Gastrocnemius medialis (tissue), 4 donors: ENCODE results near the gene MIXL1. TPM values are rescaled to one million over a fixed set of nuclear protein-coding genes. Genes with fewer than 3 reads are reported as not detected.
A peak's percentile ranks its signal among the peaks of the same experiment; 100 is the strongest.
"Not testable (repeated sequence)": the region's sequence is repeated elsewhere in the genome, so short reads cannot be mapped to it uniquely, and the experiment has no call there.

Experiments used
- ATAC-seq, 2 donors: fragments of 150-250 bp; one replicate each; pipeline ENCODE4 v1.9.1; 2016
- DNase-seq, 2 donors: peaks; one replicate each; pipeline ENCODE4 v3.0.0-alpha.2; 2019
- H3K27ac ChIP-seq, 4 donors: fragments of 200-600 bp; sonication (generic); 1 replicate in 1 of 4; 2 replicates in 3 of 4; pipeline ENCODE4 v1.5.1; 2016 to 2018; ENCODE audit warnings: mild to moderate bottlenecking in 2 of 4, moderate library complexity in 1 of 4
- H3K27me3 ChIP-seq, 3 donors: fragments of 200-600 bp; sonication (generic) in 2 of 3; 1 replicate in 1 of 3; 2 replicates in 2 of 3; pipeline versions ENCODE4 v1.5.1 to v1.6.0; 2016 to 2019; ENCODE audit warnings: mild to moderate bottlenecking in 1 of 3, moderate library complexity in 1 of 3
- H3K36me3 ChIP-seq, 2 donors: fragments of 200-600 bp; sonication (generic) in 1 of 2; one replicate each; pipeline ENCODE4 v1.5.1; 2017 to 2018
- H3K4me1 ChIP-seq, 2 donors: fragments of 200-600 bp; sonication (generic) in 1 of 2; one replicate each; pipeline ENCODE4 v1.5.1; 2016 to 2017; ENCODE audit warnings: mild to moderate bottlenecking in 2 of 2
- H3K4me3 ChIP-seq, 4 donors: fragments of 200-600 bp; sonication (generic) in 3 of 4; 1 replicate in 1 of 4; 2 replicates in 3 of 4; pipeline ENCODE4 v1.5.1; 2016 to 2019; ENCODE audit warnings: mild to moderate bottlenecking in 2 of 4
- H3K9me3 ChIP-seq, 3 donors: fragments of 200-600 bp; sonication (generic) in 2 of 3; 1 replicate in 1 of 3; 2 replicates in 2 of 3; pipeline ENCODE4 v1.5.1; 2016 to 2019
- POLR2A ChIP-seq, 2 donors: fragments of 450-650 bp; IDR thresholded peaks; one replicate each; pipeline ENCODE4 v1.6.1; 2017; ENCODE audit warnings: antibody characterized with exemption in 2 of 2, mild to moderate bottlenecking in 2 of 2, moderate library complexity in 2 of 2
- in situ Hi-C, 4 donors: fragments of 200-750 bp; cut with MboI; loops; one replicate each; pipeline versions ENCODE4 v1.15.0 to v1.8.0; 2017; ENCODE audit warnings: low sequenced_read_pairs in 4 of 4
- intact Hi-C: fragments of 100-400 bp; cut with DNase I; formaldehyde crosslinking; loops from one replicate; pipeline ENCODE4 v1.15.1; 2023; ENCODE audit warnings: low total_unique reads
- total RNA-seq, 4 donors: library from RNA; depleted of rRNA; stranded (reverse); fragments of >200 nt; gene quantifications; one replicate each; pipeline versions ENCODE4 v1.1.0 to v1.2.3, GENCODE V29; 2016
- TF ChIP-seq, protein P1 (sequence below), 5 experiments: fragments of 450-650 bp in 3 of 5; fragments of 200-600 bp in 2 of 5; sonication (generic) in 2 of 5; IDR thresholded peaks in 4 of 5; conservative IDR thresholded peaks in 1 of 5; 1 replicate in 4 of 5; 2 replicates in 1 of 5; pipeline ENCODE4 v1.5.1; 2016 to 2019; ENCODE audit warnings: antibody characterized with exemption in 5 of 5, mild to moderate bottlenecking in 3 of 5, moderate library complexity in 3 of 5

The MIXL1 gene
- total RNA-seq, 4 donors from 2014 or later = not detected

DNA sequence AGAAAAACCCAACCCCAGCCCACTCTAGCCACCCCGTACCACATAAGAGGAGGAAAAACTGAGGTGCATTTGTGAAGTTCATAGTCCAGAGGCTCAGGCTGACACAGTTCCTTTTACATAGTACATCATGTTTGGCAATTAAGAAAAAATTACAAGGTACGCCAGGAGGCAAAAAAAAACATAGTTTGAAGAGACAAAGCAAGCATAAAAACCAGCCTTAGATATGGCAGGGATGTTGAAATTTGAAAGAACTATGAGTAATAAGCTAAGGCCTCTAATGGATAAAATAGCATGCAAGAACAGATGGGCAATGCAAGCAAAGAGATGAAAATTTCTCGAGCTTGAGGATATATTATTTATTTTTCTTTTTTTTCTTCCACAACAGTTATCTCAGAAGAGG is 31.9 kb downstream of the MIXL1 start:
- H3K27me3 ChIP-seq = no peaks in the 10 kb centered on the region
- intact Hi-C loops (no loop called here), in situ Hi-C loops (no loop called here)
- no peaks in the 10 kb centered on the region for H3K9me3 ChIP-seq
- DNase-seq (no peak), ATAC-seq (no peak)
- TF ChIP-seq, protein P1, sequence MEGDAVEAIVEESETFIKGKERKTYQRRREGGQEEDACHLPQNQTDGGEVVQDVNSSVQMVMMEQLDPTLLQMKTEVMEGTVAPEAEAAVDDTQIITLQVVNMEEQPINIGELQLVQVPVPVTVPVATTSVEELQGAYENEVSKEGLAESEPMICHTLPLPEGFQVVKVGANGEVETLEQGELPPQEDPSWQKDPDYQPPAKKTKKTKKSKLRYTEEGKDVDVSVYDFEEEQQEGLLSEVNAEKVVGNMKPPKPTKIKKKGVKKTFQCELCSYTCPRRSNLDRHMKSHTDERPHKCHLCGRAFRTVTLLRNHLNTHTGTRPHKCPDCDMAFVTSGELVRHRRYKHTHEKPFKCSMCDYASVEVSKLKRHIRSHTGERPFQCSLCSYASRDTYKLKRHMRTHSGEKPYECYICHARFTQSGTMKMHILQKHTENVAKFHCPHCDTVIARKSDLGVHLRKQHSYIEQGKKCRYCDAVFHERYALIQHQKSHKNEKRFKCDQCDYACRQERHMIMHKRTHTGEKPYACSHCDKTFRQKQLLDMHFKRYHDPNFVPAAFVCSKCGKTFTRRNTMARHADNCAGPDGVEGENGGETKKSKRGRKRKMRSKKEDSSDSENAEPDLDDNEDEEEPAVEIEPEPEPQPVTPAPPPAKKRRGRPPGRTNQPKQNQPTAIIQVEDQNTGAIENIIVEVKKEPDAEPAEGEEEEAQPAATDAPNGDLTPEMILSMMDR (IDR thresholded peaks at IDR 0.05 in 4 of 5, conservative IDR thresholded peaks at IDR 0.05 in 1 of 5) = no peak
- H3K4me1 ChIP-seq = no peaks in the 10 kb centered on the region
- no peak overlapping the region for H3K27ac ChIP-seq
- H3K4me3 ChIP-seq = no peak overlapping the region
- peaks cover 0 to 1% of the 10 kb centered on the region in 2 donors for H3K36me3 ChIP-seq

DNA sequence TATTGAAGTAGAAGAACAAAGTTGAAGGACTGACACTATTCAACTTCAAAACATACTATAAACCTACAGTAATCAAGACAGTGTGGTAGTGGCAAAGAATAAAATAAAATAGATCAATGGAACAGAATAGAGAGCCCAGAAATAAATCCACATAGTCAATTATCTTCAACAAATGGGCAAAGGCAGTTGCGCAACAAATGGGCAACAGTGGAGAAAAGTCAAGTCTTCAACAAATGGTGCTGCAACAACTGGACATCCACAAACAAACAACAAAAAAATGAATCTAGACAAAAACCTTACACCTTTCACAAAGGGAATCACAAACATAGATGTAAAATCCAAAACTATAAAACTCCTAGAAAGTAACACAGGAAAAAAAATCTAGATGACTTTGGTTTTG is 38.4 kb downstream of the MIXL1 start:
- Histone ChIP-seq H3K27ac (no peak overlapping the region), H3K36me3 (no peaks in the 10 kb centered on the region), H3K4me1 (no peaks in the 10 kb centered on the region), H3K27me3 (no peaks in the 10 kb centered on the region), H3K4me3 (no peak overlapping the region), H3K9me3 (no peaks in the 10 kb centered on the region)
- TF ChIP-seq, protein P1 (IDR thresholded peaks at IDR 0.05 in 4 of 5, conservative IDR thresholded peaks at IDR 0.05 in 1 of 5) = no peak
- TF ChIP-seq POLR2A (IDR thresholded peaks at IDR 0.05) = no peak
- DNase-seq = no peak
- ATAC-seq = no peak
- in situ Hi-C loops (no loop called here), intact Hi-C loops (no loop called here)

DNA sequence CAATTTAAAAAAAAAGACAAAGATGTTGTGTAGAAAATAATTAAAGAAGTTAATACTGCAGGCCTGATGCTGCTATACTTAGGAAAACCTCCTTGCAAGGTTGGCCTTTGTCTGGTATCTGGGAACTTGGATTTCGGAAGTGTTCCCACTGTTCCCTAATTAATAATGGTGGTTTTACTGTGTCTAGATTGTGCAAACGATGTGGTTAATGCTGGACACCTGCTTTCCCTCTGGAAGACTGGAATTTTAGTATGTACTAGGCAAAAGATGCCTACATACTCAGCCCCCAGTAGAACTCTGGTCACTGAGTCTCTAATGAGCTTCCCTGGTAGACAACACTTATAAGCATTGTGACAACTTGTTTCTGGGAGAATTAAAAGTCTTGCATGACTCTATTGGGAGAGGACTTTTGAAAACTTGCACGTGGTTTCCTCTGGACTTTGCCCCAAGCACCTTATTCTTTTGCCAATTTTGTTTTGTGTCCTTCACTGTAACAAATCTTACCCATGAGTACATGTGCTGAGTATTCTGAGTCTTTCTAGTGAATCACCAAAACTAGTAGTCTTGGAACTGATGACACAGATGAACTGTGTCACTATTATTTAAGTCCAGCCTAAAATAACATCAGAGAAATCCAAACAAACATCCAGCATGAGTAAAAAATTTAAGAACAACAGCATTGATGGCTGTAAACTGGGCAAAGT is 45.1 kb downstream of the MIXL1 start:
- intact Hi-C loops = no loop called here
- Histone ChIP-seq H3K4me1 (no peaks in the 10 kb centered on the region), H3K27me3 (no peaks in the 10 kb centered on the region), H3K9me3 (no peaks in the 10 kb centered on the region), H3K27ac (peak overlapping the region in 1 of 4 donors; percentile 4), H3K4me3 (no peak overlapping the region), H3K36me3 (no peaks in the 10 kb centered on the region)
- ATAC-seq = no peak
- in situ Hi-C loops = no loop called here
- TF ChIP-seq, protein P1 (IDR thresholded peaks at IDR 0.05 in 4 of 5, conservative IDR thresholded peaks at IDR 0.05 in 1 of 5) = no peak
- TF ChIP-seq POLR2A (IDR thresholded peaks at IDR 0.05) = no peak
- DNase-seq = no peak

DNA sequence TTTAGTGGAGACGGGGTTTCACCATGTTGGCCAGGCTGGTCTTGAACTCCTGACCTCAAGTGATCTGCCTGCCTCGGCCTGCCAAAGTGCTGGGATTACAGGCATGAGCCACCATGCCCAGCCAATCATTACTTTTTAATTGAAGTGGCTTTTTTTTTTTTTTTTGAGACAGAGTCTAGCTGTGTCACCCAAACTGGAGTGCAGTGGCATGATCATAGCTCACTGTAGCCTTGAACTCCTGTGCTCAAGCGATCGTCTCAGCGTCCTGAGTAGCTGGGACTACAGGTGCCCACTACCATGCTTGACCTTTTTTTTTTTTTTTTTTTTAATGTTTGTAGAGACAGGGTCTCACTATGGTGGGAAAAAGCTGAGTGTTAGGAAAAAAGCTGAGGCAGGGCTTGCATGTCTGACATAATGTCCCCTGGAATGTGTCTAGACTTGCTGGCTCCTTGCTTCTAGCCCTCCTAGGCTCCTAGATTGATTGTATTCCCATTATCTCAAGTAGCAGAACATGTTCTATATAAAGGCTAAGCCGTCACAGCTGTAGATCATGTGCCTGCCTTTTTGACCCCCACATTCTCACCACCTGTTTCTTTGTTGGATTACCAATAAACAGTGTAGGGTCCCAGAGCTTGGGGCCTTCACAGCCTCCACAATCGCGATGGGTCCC is 48.9 kb downstream of the MIXL1 start:
- H3K4me3 ChIP-seq, intact Hi-C loops, ATAC-seq, H3K27ac ChIP-seq, H3K36me3 ChIP-seq, H3K9me3 ChIP-seq, DNase-seq, H3K4me1 ChIP-seq, H3K27me3 ChIP-seq, in situ Hi-C loops: not testable (repeated sequence)

DNA sequence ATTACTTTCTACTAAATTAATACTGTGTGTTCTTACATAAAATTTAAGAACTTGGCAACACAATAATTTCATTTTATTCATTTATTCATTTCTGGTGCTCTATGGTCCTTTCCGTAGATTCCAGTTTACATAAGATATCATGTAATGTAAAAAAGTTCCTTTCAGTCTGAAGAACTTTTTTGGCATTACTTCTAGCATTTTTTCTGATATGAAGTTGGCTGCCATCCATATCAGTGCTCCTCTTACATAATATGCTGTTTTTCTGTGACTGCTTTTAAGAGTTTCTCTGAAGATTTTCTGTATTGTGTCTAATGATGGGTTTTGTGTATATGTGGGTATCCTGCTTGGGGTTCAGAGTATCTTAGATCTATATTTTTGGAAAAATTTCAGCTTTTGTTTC is 50.7 kb downstream of the MIXL1 start:
- in situ Hi-C loops (no loop called here), intact Hi-C loops (no loop called here)
- Histone ChIP-seq H3K27ac (no peak overlapping the region), H3K4me1 (no peaks in the 10 kb centered on the region), H3K27me3 (no peaks in the 10 kb centered on the region), H3K36me3 (no peaks in the 10 kb centered on the region), H3K9me3 (no peaks in the 10 kb centered on the region), H3K4me3 (no peak overlapping the region)
- TF ChIP-seq POLR2A (IDR thresholded peaks at IDR 0.05) = no peak
- TF ChIP-seq, protein P1 (IDR thresholded peaks at IDR 0.05 in 4 of 5, conservative IDR thresholded peaks at IDR 0.05 in 1 of 5) = no peak
- no peak for DNase-seq
- no peak for ATAC-seq
